Inflammatory macrophage treated with lipopolysaccharide for 1 hour (primary cell): Measurements from ENCODE around the gene MAPKAPK2.

Experiments used
- DNase-seq, 2 donors: peaks; one replicate each; pipeline ENCODE4 v3.0.0-alpha.2; 2020 to 2022

The MAPKAPK2 gene

DNA sequence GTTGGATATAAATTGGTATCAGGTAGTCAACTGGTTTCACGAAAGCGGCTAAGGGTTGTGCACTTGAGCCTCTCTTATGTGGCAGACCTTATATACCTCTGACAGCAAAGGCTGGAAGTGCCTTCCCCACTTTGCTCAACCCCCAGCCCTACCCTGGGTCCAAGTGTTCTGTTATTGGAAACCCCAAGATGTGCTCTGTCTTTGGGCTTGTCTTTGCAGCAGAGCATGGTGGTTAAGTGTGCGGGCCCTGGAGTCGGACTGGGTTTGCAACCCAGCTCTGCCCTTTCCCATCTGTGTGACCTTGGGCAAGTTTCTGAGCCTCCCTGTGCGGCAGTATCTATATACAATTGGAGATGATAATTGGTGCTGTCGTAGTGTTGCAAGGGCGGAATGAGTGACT lies 98.8 kb downstream of the MAPKAPK2 start:
- DNase-seq = no peak
